ENCODE measurements around the gene FLT4. TPM values are rescaled to one million over a fixed set of nuclear protein-coding genes. Genes with fewer than 3 reads are reported as not detected.

Gene FLT4
- total RNA-seq, 3 donors from 2014 or later (not counting 1 experiment from before 2014, with no cell fraction given) = 0.68 to 0.92 (median 0.78) TPM

- H3K27me3 ChIP-seq (ENCODE audit: control insufficient read depth, insufficient read depth, low read length) = no peaks in the 10 kb centered on the region
- no peak overlapping the region for H3K4me3 ChIP-seq (ENCODE audit: low read length)
- H3K4me3 Mint-ChIP-seq = no peak overlapping the region
- H3K4me1 Mint-ChIP-seq = no peaks in the 10 kb centered on the region
- intact Hi-C loops (cut with micrococcal nuclease) = no loop called here
- ATAC-seq (no peak), DNase-seq (no peak)
- H3K9me3 ChIP-seq (ENCODE audit: control insufficient read depth, insufficient read depth, low read length) = no peaks in the 10 kb centered on the region
- no peaks in the 10 kb centered on the region for H3K36me3 Mint-ChIP-seq
- H3K9me3 Mint-ChIP-seq = no peaks in the 10 kb centered on the region
- no peaks in the 10 kb centered on the region for H3K36me3 ChIP-seq (ENCODE audit: control insufficient read depth, insufficient read depth, low read length)
- no peak overlapping the region for H3K27ac ChIP-seq (ENCODE audit: low read length)
- WGBS (ENCODE audit: insufficient coverage) = 86% methylated on average over 16 of the region's 16 CpGs
- no peak overlapping the region for H3K27ac Mint-ChIP-seq
- no peak for TF ChIP-seq CTCF (IDR thresholded peaks at IDR 0.05)
- H3K27me3 Mint-ChIP-seq (ENCODE audit: low read depth in 2 of 2) = peaks cover 0 to 5% of the 10 kb centered on the region in 2 donors
- H3K4me1 ChIP-seq (ENCODE audit: control insufficient read depth, insufficient read depth, low read length) = no peaks in the 10 kb centered on the region
Observed at GRCh38 chr5:180599981-180600553, 49.3 kb downstream of the FLT4 start.

DNA sequence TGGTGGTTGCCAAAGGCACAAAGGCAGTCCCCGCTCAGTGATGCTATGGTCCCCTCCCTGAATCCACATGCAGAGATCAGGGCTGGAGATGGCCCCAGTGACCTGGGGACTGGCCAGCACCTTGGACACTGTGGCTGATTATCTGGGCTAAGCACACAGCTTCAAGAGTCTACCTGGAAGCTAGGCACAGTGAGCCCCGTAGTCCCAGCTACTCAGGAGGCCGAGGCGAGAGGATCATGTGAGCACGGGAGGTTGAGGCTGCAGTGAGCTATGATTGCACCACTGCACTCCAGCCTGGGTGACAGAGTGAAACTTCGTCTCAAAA is 49.8 kb downstream of the FLT4 start:
- Mint-ChIP-seq H3K4me1 (no peaks in the 10 kb centered on the region), H3K9me3 (no peaks in the 10 kb centered on the region), H3K27me3 (ENCODE audit: low read depth in 2 of 2) (peaks cover 0 to 3% of the 10 kb centered on the region in 2 donors), H3K4me3 (no peak overlapping the region), H3K36me3 (no peaks in the 10 kb centered on the region), H3K27ac (no peak overlapping the region)
- WGBS (ENCODE audit: insufficient coverage) = 93% methylated on average over 6 of the region's 6 CpGs
- Histone ChIP-seq H3K27ac (ENCODE audit: low read length) (no peak overlapping the region), H3K4me1 (ENCODE audit: control insufficient read depth, insufficient read depth, low read length) (no peaks in the 10 kb centered on the region), H3K27me3 (ENCODE audit: control insufficient read depth, insufficient read depth, low read length) (no peaks in the 10 kb centered on the region), H3K9me3 (ENCODE audit: control insufficient read depth, insufficient read depth, low read length) (no peaks in the 10 kb centered on the region), H3K36me3 (ENCODE audit: control insufficient read depth, insufficient read depth, low read length) (no peaks in the 10 kb centered on the region), H3K4me3 (ENCODE audit: low read length) (no peak overlapping the region)
- DNase-seq = no peak
- intact Hi-C loops (cut with micrococcal nuclease) = no loop called here
- TF ChIP-seq CTCF (IDR thresholded peaks at IDR 0.05) = no peak
- ATAC-seq = no peak

- no peaks in the 10 kb centered on the region for H3K4me1 ChIP-seq (ENCODE audit: control insufficient read depth, insufficient read depth, low read length)
- Mint-ChIP-seq H3K9me3 (no peaks in the 10 kb centered on the region), H3K4me1 (no peaks in the 10 kb centered on the region), H3K27me3 (ENCODE audit: low read depth in 2 of 2) (no peaks in the 10 kb centered on the region), H3K4me3 (no peak overlapping the region), H3K27ac (no peak overlapping the region), H3K36me3 (no peaks in the 10 kb centered on the region)
- WGBS (ENCODE audit: insufficient coverage) = 89% methylated on average over 16 of the region's 16 CpGs
- no peaks in the 10 kb centered on the region for H3K36me3 ChIP-seq (ENCODE audit: control insufficient read depth, insufficient read depth, low read length)
- H3K4me3 ChIP-seq (ENCODE audit: low read length) = no peak overlapping the region
- intact Hi-C loops (cut with micrococcal nuclease) = no loop called here
- no peak overlapping the region for H3K27ac ChIP-seq (ENCODE audit: low read length)
- ATAC-seq (no peak), DNase-seq (no peak)
- TF ChIP-seq CTCF (IDR thresholded peaks at IDR 0.05) = no peak
- H3K9me3 ChIP-seq (ENCODE audit: control insufficient read depth, insufficient read depth, low read length) = no peaks in the 10 kb centered on the region
- H3K27me3 ChIP-seq (ENCODE audit: control insufficient read depth, insufficient read depth, low read length) = peaks cover 2% of the 10 kb centered on the region
Observed at GRCh38 chr5:180598797-180599589, 50.4 kb downstream of the FLT4 start.
